Spleen (tissue), 7 donors: ENCODE measurements around the gene NPB.

Experiments
- POLR2A ChIP-seq, 3 donors: fragments of 450-650 bp; IDR thresholded peaks; one replicate each; pipeline ENCODE4 v1.5.1; 2017; ENCODE audit warnings: antibody characterized with exemption in 3 of 3, mild to moderate bottlenecking in 1 of 3
- POLR2AphosphoS5 ChIP-seq, 3 donors: sonication (generic); formaldehyde crosslinking; IDR thresholded peaks; one replicate each; pipeline ENCODE4 v1.5.1; 2017; ENCODE audit warnings: antibody characterized with exemption in 3 of 3
- TF ChIP-seq, protein P1 (sequence below), 11 experiments: fragments of 200-600 bp in 7 of 11; fragments of 450-650 bp in 4 of 11; sonication (generic) in 4 of 11; IDR thresholded peaks in 8 of 11; conservative IDR thresholded peaks in 3 of 11; 1 replicate in 7 of 11; 2 replicates in 4 of 11; pipeline versions ENCODE4 v1.4.0 to v1.8.0; 2016 to 2021; ENCODE audit warnings: antibody characterized with exemption in 11 of 11, inconsistent platforms in 4 of 11, mild to moderate bottlenecking in 1 of 11
- donor health status: DM: no; HTN: no; CAD: no; lungs with moderate emphysema.
- donor health status: DM: no; HTN: no; CAD: no.
- donor health status: DM: no; HTN: no; CAD: no.

DNA sequence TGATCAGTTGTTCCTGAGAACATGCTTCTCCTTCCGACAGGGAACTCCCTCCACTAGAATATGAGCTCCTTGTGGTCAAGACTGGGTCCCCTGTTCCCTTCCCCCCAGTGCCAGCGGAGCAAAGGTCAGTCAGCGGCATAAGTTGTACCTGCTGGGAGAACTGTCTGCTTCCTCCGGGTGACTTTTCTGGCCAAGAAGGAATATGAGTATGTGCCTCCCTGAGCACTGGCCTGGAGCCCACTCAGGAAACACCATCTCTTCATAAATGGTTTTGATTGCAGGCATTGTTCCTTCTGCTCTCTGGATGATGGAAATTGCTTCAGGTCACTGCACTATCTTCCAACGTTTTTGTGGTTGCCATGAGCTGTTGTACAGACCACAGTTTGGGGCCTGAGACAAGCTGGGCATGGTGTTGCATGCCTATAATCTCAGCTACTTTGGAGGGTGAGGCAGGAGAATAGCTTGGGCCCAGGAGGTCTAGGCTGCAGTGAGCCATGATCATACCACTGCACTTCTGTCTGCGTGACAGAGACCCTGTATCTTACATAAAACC is 38.8 kb upstream of the NPB start:
- TF ChIP-seq, protein P1, sequence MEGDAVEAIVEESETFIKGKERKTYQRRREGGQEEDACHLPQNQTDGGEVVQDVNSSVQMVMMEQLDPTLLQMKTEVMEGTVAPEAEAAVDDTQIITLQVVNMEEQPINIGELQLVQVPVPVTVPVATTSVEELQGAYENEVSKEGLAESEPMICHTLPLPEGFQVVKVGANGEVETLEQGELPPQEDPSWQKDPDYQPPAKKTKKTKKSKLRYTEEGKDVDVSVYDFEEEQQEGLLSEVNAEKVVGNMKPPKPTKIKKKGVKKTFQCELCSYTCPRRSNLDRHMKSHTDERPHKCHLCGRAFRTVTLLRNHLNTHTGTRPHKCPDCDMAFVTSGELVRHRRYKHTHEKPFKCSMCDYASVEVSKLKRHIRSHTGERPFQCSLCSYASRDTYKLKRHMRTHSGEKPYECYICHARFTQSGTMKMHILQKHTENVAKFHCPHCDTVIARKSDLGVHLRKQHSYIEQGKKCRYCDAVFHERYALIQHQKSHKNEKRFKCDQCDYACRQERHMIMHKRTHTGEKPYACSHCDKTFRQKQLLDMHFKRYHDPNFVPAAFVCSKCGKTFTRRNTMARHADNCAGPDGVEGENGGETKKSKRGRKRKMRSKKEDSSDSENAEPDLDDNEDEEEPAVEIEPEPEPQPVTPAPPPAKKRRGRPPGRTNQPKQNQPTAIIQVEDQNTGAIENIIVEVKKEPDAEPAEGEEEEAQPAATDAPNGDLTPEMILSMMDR (IDR thresholded peaks at IDR 0.05 in 8 of 11, conservative IDR thresholded peaks at IDR 0.05 in 3 of 11): no peak
- TF ChIP-seq POLR2A (IDR thresholded peaks at IDR 0.05) (no peak), POLR2AphosphoS5 (IDR thresholded peaks at IDR 0.05) (no peak)
